GM19238 (cell line): Measurements from ENCODE around the gene SPOCK2.

ENCODE experiments used
- DNase-seq: peaks from one replicate; pipeline ENCODE4 v3.0.0; 2011; ENCODE audit warnings: low spot score; ENCODE audit not compliant: insufficient read length

Gene SPOCK2

GRCh38 chr10:72073708-72074573 lies 14.4 kb downstream of the SPOCK2 start:
- no peak for DNase-seq

- no peak for DNase-seq
These were observed 15.7 kb downstream of the SPOCK2 start for GRCh38 chr10:72072639-72073038.

- DNase-seq: no peak
These were observed 16.3 kb downstream of the SPOCK2 start for GRCh38 chr10:72072046-72072445.

- DNase-seq: no peak
These were observed 18.4 kb downstream of the SPOCK2 start for GRCh38 chr10:72069751-72070526.

- DNase-seq: no peak
These were observed 19.4 kb downstream of the SPOCK2 start for GRCh38 chr10:72068901-72069446.

- no peak for DNase-seq
These were observed 20.1 kb downstream of the SPOCK2 start for GRCh38 chr10:72068126-72068765.

GRCh38 chr10:72067463-72068125 lies 20.8 kb downstream of the SPOCK2 start:
- DNase-seq: no peak

- no peak for DNase-seq
These were observed 21.8 kb downstream of the SPOCK2 start for GRCh38 chr10:72066318-72067284.

GRCh38 chr10:72065439-72066025 lies 22.8 kb downstream of the SPOCK2 start:
- DNase-seq: no peak

- no peak for DNase-seq
These were observed 24.5 kb downstream of the SPOCK2 start for GRCh38 chr10:72063703-72064391.

- no peak for DNase-seq
These were observed 25.3 kb downstream of the SPOCK2 start for GRCh38 chr10:72062832-72063702.

- DNase-seq: no peak
These were observed 26.0 kb downstream of the SPOCK2 start for GRCh38 chr10:72062382-72062781.

- DNase-seq: no peak
These were observed 26.4 kb downstream of the SPOCK2 start for GRCh38 chr10:72061930-72062329.

- DNase-seq: no peak
These were observed 26.9 kb downstream of the SPOCK2 start for GRCh38 chr10:72061491-72061890.

- no peak for DNase-seq
These were observed 28.2 kb downstream of the SPOCK2 start for GRCh38 chr10:72059843-72060822.

- DNase-seq: no peak
These were observed 29.1 kb downstream of the SPOCK2 start for GRCh38 chr10:72058989-72059842.
